CD8-positive, alpha-beta memory T cell (primary cell): ENCODE measurements around the gene ZNF784. TPM values are rescaled to one million over a fixed set of nuclear protein-coding genes. Genes with fewer than 3 reads are reported as not detected.

Experiments
- CTCF ChIA-PET: fragments of 350-600 bp; sonication (Branson Sonifier 250); formaldehyde crosslinking; loops from one replicate; lab custom pipeline; 2021; ENCODE audit warnings: antibody characterized with exemption; lab: Charles Lee
- POLR2A ChIA-PET: fragments of 350-600 bp; sonication (Branson Sonifier 250); formaldehyde crosslinking; loops from one replicate; lab custom pipeline; 2021; ENCODE audit warnings: antibody characterized with exemption; lab: Charles Lee
- DNase-seq, 5 donors: peaks; one replicate each; pipeline versions ENCODE4 v3.0.0 to v3.0.0-alpha.2; 2020 to 2022; ENCODE audit warnings: mixed read lengths in 1 of 5
- H3K27ac ChIP-seq: one replicate; pipeline ENCODE4 v1.7.0; 2013; ENCODE audit warnings: low read depth, mild to moderate bottlenecking, low read length, moderate library complexity
- H3K27me3 ChIP-seq: 2 replicates; pipeline ENCODE4 v1.7.0; 2013; ENCODE audit warnings: low read length, mild to moderate bottlenecking; ENCODE audit not compliant: insufficient read depth, poor library complexity, severe bottlenecking
- H3K36me3 ChIP-seq: 2 replicates; pipeline ENCODE4 v1.7.0; 2013; ENCODE audit warnings: mild to moderate bottlenecking, low read length, moderate library complexity; ENCODE audit not compliant: insufficient read depth
- H3K4me1 ChIP-seq: 2 replicates; pipeline ENCODE4 v1.7.0; 2013; ENCODE audit warnings: mild to moderate bottlenecking, low read length, moderate library complexity; ENCODE audit not compliant: insufficient read depth
- H3K4me3 ChIP-seq: 2 replicates; pipeline ENCODE4 v1.7.0; 2013; ENCODE audit warnings: mild to moderate bottlenecking, low read length
- H3K9me3 ChIP-seq: 2 replicates; pipeline ENCODE4 v1.7.0; 2013; ENCODE audit warnings: mild to moderate bottlenecking, low read length
- H3K27ac Mint-ChIP-seq, 8 donors: one replicate each; pipeline ENCODE4 v1.8.0; 2020 to 2021; ENCODE audit warnings: mixed read lengths in 8 of 8, mild to moderate bottlenecking in 6 of 8, inconsistent platforms in 3 of 8, moderate library complexity in 3 of 8
- H3K27me3 Mint-ChIP-seq, 2 donors: one replicate each; pipeline ENCODE4 v1.8.0; 2020 to 2021; ENCODE audit warnings: mixed read lengths in 2 of 2, mild to moderate bottlenecking in 1 of 2, moderate library complexity in 1 of 2
- H3K36me3 Mint-ChIP-seq, 3 donors: one replicate each; pipeline ENCODE4 v1.8.0; 2020 to 2021; ENCODE audit warnings: mixed read lengths in 3 of 3, inconsistent platforms in 1 of 3, mild to moderate bottlenecking in 1 of 3
- H3K4me1 Mint-ChIP-seq, 3 donors: one replicate each; pipeline ENCODE4 v1.8.0; 2020 to 2021; ENCODE audit warnings: mixed read lengths in 3 of 3, inconsistent platforms in 1 of 3, mild to moderate bottlenecking in 1 of 3
- H3K4me3 Mint-ChIP-seq, 7 donors: one replicate each; pipeline ENCODE4 v1.8.0; 2020 to 2021; ENCODE audit warnings: mixed read lengths in 7 of 7, mild to moderate bottlenecking in 6 of 7, moderate library complexity in 4 of 7, inconsistent platforms in 2 of 7
- H3K9me3 Mint-ChIP-seq, 5 donors: one replicate each; pipeline ENCODE4 v1.8.0; 2020 to 2022; ENCODE audit warnings: mixed read lengths in 5 of 5, mild to moderate bottlenecking in 3 of 5, moderate library complexity in 2 of 5, inconsistent platforms in 1 of 5
- polyA plus RNA-seq: library from polyadenylated mRNA; unstranded; fragments of 300-500 nt; fragmentation: Illumina TruSeq; gene quantifications from one replicate; pipeline ENCODE4 v1.2.3, GENCODE V29; 2021
- total RNA-seq, 2 experiments: library from RNA; stranded (reverse); gene quantifications; one replicate each; pipeline ENCODE4 v1.2.3, GENCODE V29; 2021

The ZNF784 gene
- total and polyA plus RNA-seq, 3 experiments from 2014 or later: 1.0 to 2.9 (median 2.6) TPM

- Mint-ChIP-seq H3K4me1 (peaks cover 36 to 61% (median 44%) of the 10 kb centered on the region in 3 donors), H3K36me3 (peaks cover 0 to 15% (median 0%) of the 10 kb centered on the region in 3 donors), H3K9me3 (peaks cover 0 to 3% (median 0%) of the 10 kb centered on the region in 5 donors), H3K27me3 (no peaks in the 10 kb centered on the region), H3K27ac (peak overlapping the region in 3 of 8 donors; percentile 50 to 82 (median 66)), H3K4me3 (peak overlapping the region in 6 of 7 donors; percentile 52 to 90 (median 63))
- no peak for DNase-seq
- Histone ChIP-seq H3K4me3 (no peak overlapping the region), H3K27me3 (no peaks in the 10 kb centered on the region), H3K27ac (no peak overlapping the region), H3K4me1 (peaks cover 34% of the 10 kb centered on the region), H3K9me3 (no peaks in the 10 kb centered on the region), H3K36me3 (peaks cover 4% of the 10 kb centered on the region)
- ChIA-PET POLR2A (interaction anchor here (2.0 kb wide), 1 partner anchor 9 kb away, joined by 6 read pairs; the partner anchor contains the start of gene U2AF2), CTCF (interaction anchor here (1.1 to 3.9 kb wide), 2 partner anchors 8 to 9 kb away, joined by 4 to 18 read pairs; no protein-coding TSS in a partner anchor)
Observed at GRCh38 chr19:55645512-55645881, 21.1 kb upstream of the ZNF784 start.

GRCh38 chr19:55644842-55645511 lies 20.6 kb upstream of the ZNF784 start:
- no peaks in the 10 kb centered on the region for H3K27me3 ChIP-seq
- H3K9me3 ChIP-seq: no peaks in the 10 kb centered on the region
- Mint-ChIP-seq H3K27me3 (no peaks in the 10 kb centered on the region), H3K27ac (peak overlapping the region in 1 of 8 donors; percentile 85), H3K9me3 (peaks cover 0 to 3% (median 0%) of the 10 kb centered on the region in 5 donors), H3K36me3 (peaks cover 0 to 15% (median 0%) of the 10 kb centered on the region in 3 donors), H3K4me3 (peak overlapping the region; percentile 84 to 98 (median 90)), H3K4me1 (peaks cover 39 to 63% (median 49%) of the 10 kb centered on the region in 3 donors)
- H3K4me1 ChIP-seq: peaks cover 37% of the 10 kb centered on the region
- POLR2A ChIA-PET: interaction anchor here (2.0 kb wide), 1 partner anchor 10 kb away, joined by 6 read pairs; the partner anchor contains the start of gene U2AF2
- peaks cover 4% of the 10 kb centered on the region for H3K36me3 ChIP-seq
- CTCF ChIA-PET: interaction anchor here (1.1 to 3.9 kb wide), 4 partner anchors 8 to 13 kb away, joined by 3 to 18 read pairs (median 4); no protein-coding TSS in a partner anchor
- DNase-seq: no peak
- no peak overlapping the region for H3K4me3 ChIP-seq
- peak overlapping the region; percentile 72 for H3K27ac ChIP-seq

- Mint-ChIP-seq H3K27ac (peak overlapping the region; percentile 81 to 95 (median 90)), H3K9me3 (peaks cover 0 to 3% (median 0%) of the 10 kb centered on the region in 5 donors), H3K27me3 (no peaks in the 10 kb centered on the region), H3K36me3 (peaks cover 0 to 15% (median 0%) of the 10 kb centered on the region in 3 donors), H3K4me1 (peaks cover 40 to 62% (median 52%) of the 10 kb centered on the region in 3 donors), H3K4me3 (peak overlapping the region; percentile 84 to 98 (median 87))
- peaks cover 37% of the 10 kb centered on the region for H3K4me1 ChIP-seq
- H3K9me3 ChIP-seq: no peaks in the 10 kb centered on the region
- CTCF ChIA-PET: interaction anchor here (1.1 kb wide), 3 partner anchors 9 to 13 kb away, joined by 3 to 4 read pairs (median 4); no protein-coding TSS in a partner anchor
- DNase-seq: no peak
- H3K36me3 ChIP-seq: peaks cover 4% of the 10 kb centered on the region
- no peaks in the 10 kb centered on the region for H3K27me3 ChIP-seq
- H3K27ac ChIP-seq: peak overlapping the region; percentile 72
- POLR2A ChIA-PET: interaction anchor here (2.0 to 2.6 kb wide), 2 partner anchors 10 kb away, joined by 6 to 23 read pairs; partner anchors contain the start of gene U2AF2
- peak overlapping the region; percentile 71 for H3K4me3 ChIP-seq
Observed at GRCh38 chr19:55644191-55644833, 19.9 kb upstream of the ZNF784 start.

- no peaks in the 10 kb centered on the region for H3K9me3 ChIP-seq
- H3K4me3 Mint-ChIP-seq: peak overlapping the region; percentile 84 to 98 (median 87)
- H3K27ac ChIP-seq: peak overlapping the region; percentile 72
- peak overlapping the region; percentile 71 for H3K4me3 ChIP-seq
- ChIA-PET POLR2A (interaction anchor here (2.6 kb wide), 1 partner anchor 11 kb away, joined by 23 read pairs; the partner anchor contains the start of gene U2AF2), CTCF (interaction anchor here (1.1 kb wide), 2 partner anchors 9 to 12 kb away, joined by 3 to 4 read pairs; no protein-coding TSS in a partner anchor)
- H3K27ac Mint-ChIP-seq: peak overlapping the region; percentile 81 to 95 (median 90)
- H3K4me1 ChIP-seq: peaks cover 37% of the 10 kb centered on the region
- no peaks in the 10 kb centered on the region for H3K27me3 ChIP-seq
- no peaks in the 10 kb centered on the region for H3K27me3 Mint-ChIP-seq
- H3K36me3 Mint-ChIP-seq: peaks cover 3 to 18% (median 3%) of the 10 kb centered on the region in 3 donors
- DNase-seq: no peak
- peaks cover 0 to 3% (median 0%) of the 10 kb centered on the region in 5 donors for H3K9me3 Mint-ChIP-seq
- H3K4me1 Mint-ChIP-seq: peaks cover 44 to 65% (median 57%) of the 10 kb centered on the region in 3 donors
- peaks cover 4% of the 10 kb centered on the region for H3K36me3 ChIP-seq
Observed at GRCh38 chr19:55643887-55644176, 19.5 kb upstream of the ZNF784 start.

- Histone ChIP-seq H3K27ac (peak within 1 kb of the TSS; percentile 72), H3K4me3 (peak within 1 kb of the TSS; percentile 95), H3K36me3 (peaks cover 4% of the 10 kb centered on the region), H3K4me1 (peaks cover 33% of the 10 kb centered on the region), H3K9me3 (no peaks in the 10 kb centered on the region), H3K27me3 (no peaks in the 10 kb centered on the region)
- Mint-ChIP-seq H3K9me3 (peaks cover 0 to 3% (median 0%) of the 10 kb centered on the region in 5 donors), H3K27ac (peak within 1 kb of the TSS; percentile 85 to 98 (median 96)), H3K36me3 (peaks cover 3 to 20% (median 3%) of the 10 kb centered on the region in 3 donors), H3K27me3 (no peaks in the 10 kb centered on the region), H3K4me3 (peak within 1 kb of the TSS; percentile 84 to 98 (median 94)), H3K4me1 (peaks cover 44 to 65% (median 58%) of the 10 kb centered on the region in 3 donors)
- ChIA-PET POLR2A (interaction anchor here (0.7 to 2.6 kb wide), 4 partner anchors 10 to 41 kb away, joined by 3 to 23 read pairs (median 8); partner anchors contain the start of genes U2AF2 and ZNF784), CTCF (interaction anchor here (0.7 to 1.9 kb wide), 5 partner anchors 10 to 23 kb away, joined by 3 to 14 read pairs (median 4); partner anchors contain the start of gene U2AF2)
- peak; percentile 65 to 84 (median 72) for DNase-seq
Observed at GRCh38 chr19:55643003-55643886, 18.9 kb upstream of the ZNF784 start, which contains the start of gene ZNF581. ZNF581 (plus strand) TSS chr19:55643649; CDS start chr19:55644572, 923 bp downstream.

- H3K9me3 ChIP-seq: no peaks in the 10 kb centered on the region
- DNase-seq: peak in 1 of 5 donors; percentile 48
- peak overlapping the region; percentile 84 to 98 (median 95) for H3K4me3 Mint-ChIP-seq
- ChIA-PET CTCF (interaction anchor here (0.7 to 1.9 kb wide), 4 partner anchors 10 to 22 kb away, joined by 3 to 14 read pairs (median 6); partner anchors contain the start of gene U2AF2), POLR2A (interaction anchor here (0.7 to 2.6 kb wide), 6 partner anchors 11 to 43 kb away, joined by 3 to 23 read pairs (median 4); partner anchors contain the start of genes FIZ1, U2AF2 and ZNF784)
- H3K27ac Mint-ChIP-seq: peak overlapping the region; percentile 85 to 98 (median 96)
- H3K4me1 Mint-ChIP-seq: peaks cover 47 to 68% (median 61%) of the 10 kb centered on the region in 3 donors
- H3K36me3 ChIP-seq: peaks cover 4% of the 10 kb centered on the region
- H3K9me3 Mint-ChIP-seq: peaks cover 0 to 3% (median 0%) of the 10 kb centered on the region in 5 donors
- peak overlapping the region; percentile 95 for H3K4me3 ChIP-seq
- no peaks in the 10 kb centered on the region for H3K27me3 ChIP-seq
- no peaks in the 10 kb centered on the region for H3K27me3 Mint-ChIP-seq
- peaks cover 3 to 26% (median 6%) of the 10 kb centered on the region in 3 donors for H3K36me3 Mint-ChIP-seq
- peaks cover 35% of the 10 kb centered on the region for H3K4me1 ChIP-seq
- peak overlapping the region; percentile 72 for H3K27ac ChIP-seq
Observed at GRCh38 chr19:55642153-55643002, 18.0 kb upstream of the ZNF784 start.
